ENCODE data around the gene CSNK1E. TPM values are rescaled to one million over a fixed set of nuclear protein-coding genes. Genes with fewer than 3 reads are reported as not detected.

Gene CSNK1E
- total and polyA plus RNA-seq, 10 of the 15 experiments (the other 5 are each of a cell fraction or from before 2014, with no cell fraction given), result 5.9 to 107 (median 64.9) TPM

- TF ChIP-seq ZBTB33 (IDR thresholded peaks at IDR 0.05), result peak; percentile 86
- TF ChIP-seq CBX3 (IDR thresholded peaks at IDR 0.05; ENCODE audit: borderline replicate concordance, low read depth), result no peak
- TF ChIP-seq HDGF (IDR thresholded peaks at IDR 0.05), result peak; percentile 73; the same call in 1 of the 2 replicates
- TF ChIP-seq MYB (IDR thresholded peaks at IDR 0.05; ENCODE audit: borderline replicate concordance, low read depth, low read length), result no peak
- TF ChIP-seq ZNF207 (IDR thresholded peaks at IDR 0.05; ENCODE audit: borderline replicate concordance), result no peak
- no peak for TF ChIP-seq SP1 (IDR thresholded peaks at IDR 0.05; ENCODE audit: low read depth, low read length)
- TF ChIP-seq USF1 (IDR thresholded peaks at IDR 0.05; ENCODE audit: borderline replicate concordance, extremely low read length, insufficient read depth, low read depth, low read length), result no peak
- TF ChIP-seq NR2C2 (IDR thresholded peaks at IDR 0.05; ENCODE audit: borderline replicate concordance, control insufficient read depth, insufficient read length, low read depth), result no peak
- TF ChIP-seq RAD51 (IDR thresholded peaks at IDR 0.05), result no peak
- no peak for TF ChIP-seq HCFC1 (IDR thresholded peaks at IDR 0.05; ENCODE audit: low read length)
- TF ChIP-seq SMC3 (IDR thresholded peaks at IDR 0.05; ENCODE audit: borderline replicate concordance, low read length), result peak; percentile 43; the same call in 1 of the 2 replicates
- no peak for TF ChIP-seq RB1 (IDR thresholded peaks at IDR 0.05; ENCODE audit: borderline replicate concordance)
- no peak for TF ChIP-seq LARP7 (IDR thresholded peaks at IDR 0.05)
- no peak for TF ChIP-seq PKNOX1 (IDR thresholded peaks at IDR 0.05)
- peak; percentile 49; the same call in 1 of the 2 replicates for TF ChIP-seq YY1 (IDR thresholded peaks at IDR 0.05; ENCODE audit: low read depth, low read length)
- TF ChIP-seq TCF3 (IDR thresholded peaks at IDR 0.05; ENCODE audit: borderline replicate concordance, insufficient read depth, low read depth, low read length), result no peak
- no peak for TF ChIP-seq MEF2B (IDR thresholded peaks at IDR 0.05; ENCODE audit: partially characterized antibody, poor library complexity, severe bottlenecking)
- TF ChIP-seq DPF2 (IDR thresholded peaks at IDR 0.05), result no peak
Measured at GRCh38 chr22:38262051-38262795, 55.0 kb downstream of the CSNK1E start (continued).
